A549 (cell line): ENCODE measurements around the gene CCDC183. TPM values are rescaled to one million over a fixed set of nuclear protein-coding genes. Genes with fewer than 3 reads are reported as not detected.

Experiments
- ATAC-seq, 2 experiments: fragments of 200-7000 bp in 1 of 2; fragments of >200 bp in 1 of 2; cut with Nextera tagmentation in 1 of 2; cut with Tn5 transposase in 1 of 2; 3 replicates each; pipeline versions ENCODE4 v1.8.0 to v1.9.1; 2018 to 2020; ENCODE audit warnings: mild to moderate bottlenecking in 1 of 2, moderate library complexity in 1 of 2
- CTCF ChIA-PET: fragments of 300-600 bp; sonication (Branson Sonifier 250); formaldehyde crosslinking; extraction: SDS; loops from one replicate; lab custom pipeline; 2021; ENCODE audit warnings: antibody characterized with exemption, inconsistent platforms; lab: Yijun Ruan, JAX
- POLR2A ChIA-PET: fragments of 350-600 bp; formaldehyde crosslinking; extraction: SDS; loops from one replicate; lab custom pipeline; 2021; ENCODE audit warnings: antibody characterized with exemption, inconsistent platforms; lab: Yijun Ruan, JAX
- DNase-seq, 2 experiments: peaks; one replicate each; pipeline versions ENCODE4 v3.0.0 to v3.0.0-alpha.2; 2011 to 2016; ENCODE audit warnings: low read depth in 1 of 2, low spot score in 1 of 2
- FAIRE-seq: peaks from 2 replicates; lab custom pipeline; 2011; peaks lifted over from hg19 to GRCh38; lab: Jason Lieb, UNC
- H3K27ac ChIP-seq, 2 experiments: fragments of >200 bp; sonication (Bioruptor Twin); formaldehyde crosslinking; 3 replicates each; pipeline ENCODE4 v1.5.1; 2016 to 2017
- H3K4me1 ChIP-seq: fragments of >200 bp; sonication (Bioruptor Twin); formaldehyde crosslinking; 3 replicates; pipeline ENCODE4 v1.6.1; 2016
- H3K4me2 ChIP-seq: fragments of >200 bp; sonication (Bioruptor Twin); formaldehyde crosslinking; 3 replicates; pipeline ENCODE4 v1.6.1; 2016
- H3K4me3 ChIP-seq: fragments of >200 bp; sonication (Bioruptor Twin); formaldehyde crosslinking; 3 replicates; pipeline ENCODE4 v1.5.1; 2016
- H3K9me3 ChIP-seq: fragments of >200 bp; sonication (Bioruptor Twin); formaldehyde crosslinking; 3 replicates; pipeline ENCODE4 v1.6.1; 2016
- EP300 ChIP-seq, 2 experiments: fragments of >200 bp; sonication (Bioruptor Twin); formaldehyde crosslinking; IDR thresholded peaks; 2 replicates in 1 of 2; 3 replicates in 1 of 2; pipeline ENCODE4 v1.6.1; 2016 to 2017
- FOXS1 ChIP-seq: fragments of 250-450 bp; sonication (Bioruptor Pico); IDR thresholded peaks from 2 replicates; pipeline ENCODE4 v1.5.0; 2020; ENCODE audit warnings: mild to moderate bottlenecking, moderate library complexity
- KDM1A ChIP-seq: fragments of 200-600 bp; sonication (generic); IDR thresholded peaks from 2 replicates; pipeline ENCODE4 v1.6.1; 2016; ENCODE audit warnings: low read depth, mild to moderate bottlenecking
- MAZ ChIP-seq: fragments of 150-350 bp; IDR thresholded peaks from 2 replicates; pipeline ENCODE4 v1.6.1; 2014; ENCODE audit warnings: antibody characterized with exemption, low read depth, low read length, borderline replicate concordance
- MYC ChIP-seq: IDR thresholded peaks from 2 replicates; pipeline ENCODE4 v1.6.1; 2012; ENCODE audit warnings: mild to moderate bottlenecking, inconsistent platforms, low read length, improper control_type of control experiment, borderline replicate concordance
- NFE2L2 ChIP-seq: fragments of 150-350 bp; conservative IDR thresholded peaks from 2 replicates; pipeline ENCODE4 v1.6.1; 2014; ENCODE audit warnings: low read length
- NPAS2 ChIP-seq: fragments of 250-450 bp; sonication (Bioruptor Pico); IDR thresholded peaks from 2 replicates; pipeline ENCODE4 v1.8.0; 2022; ENCODE audit warnings: mild to moderate bottlenecking, moderate library complexity, borderline replicate concordance
- RCOR1 ChIP-seq: fragments of 150-350 bp; IDR thresholded peaks from 2 replicates; pipeline ENCODE4 v1.6.1; 2014; ENCODE audit warnings: antibody characterized with exemption, low read length, low read depth
- SMC3 ChIP-seq: fragments of >200 bp; sonication (Bioruptor Twin); formaldehyde crosslinking; IDR thresholded peaks from 3 replicates; pipeline ENCODE4 v1.6.1; 2018; ENCODE audit warnings: inconsistent platforms
- ZFP36 ChIP-seq: fragments of 450-650 bp; IDR thresholded peaks from 2 replicates; pipeline ENCODE4 v1.6.1; 2014; ENCODE audit warnings: borderline replicate concordance; ENCODE audit not compliant: partially characterized antibody
- ZNF302 ChIP-seq: fragments of 250-450 bp; sonication (Bioruptor Pico); IDR thresholded peaks from 2 replicates; pipeline ENCODE4 v1.9.0; 2021; ENCODE audit warnings: inconsistent platforms, mild to moderate bottlenecking, moderate library complexity
- WGBS: methylation state at CpG from one replicate; pipeline ENCODE4 v1.1.6; 2017; ENCODE audit errors: missing lambda C conversion rate; 5-methylcytosine and 5-hydroxymethylcytosine counted together
- polyA plus RNA-seq, 4 experiments: library from polyadenylated mRNA; depleted of rRNA in 3 of 4; stranded (reverse); fragments of >200 nt; fragmentation: RNase III in 1 of 4; extraction: RNeasy Plus Mini Kit Qiagen cat#74134 plus additional on column Dnase treatment in 1 of 4; gene quantifications; 2 replicates in 3 of 4; 3 replicates in 1 of 4; pipeline ENCODE4 v1.2.3, GENCODE V29; 2011 to 2017
- TF ChIP-seq, protein P1 (sequence below): fragments of 250-450 bp; sonication (Bioruptor Pico); IDR thresholded peaks from 2 replicates; pipeline ENCODE4 v1.5.0; 2021; ENCODE audit warnings: mild to moderate bottlenecking, moderate library complexity, borderline replicate concordance
- TF ChIP-seq, protein P2 (sequence below): fragments of 200-600 bp; sonication (generic); IDR thresholded peaks from 2 replicates; pipeline ENCODE4 v1.6.1; 2016; ENCODE audit warnings: antibody characterized with exemption, mild to moderate bottlenecking, moderate library complexity

CCDC183 gene
- polyA plus RNA-seq, 2 of the 4 experiments (the other 2 are of a cell fraction) = 0.90 to 1.4 TPM

DNA sequence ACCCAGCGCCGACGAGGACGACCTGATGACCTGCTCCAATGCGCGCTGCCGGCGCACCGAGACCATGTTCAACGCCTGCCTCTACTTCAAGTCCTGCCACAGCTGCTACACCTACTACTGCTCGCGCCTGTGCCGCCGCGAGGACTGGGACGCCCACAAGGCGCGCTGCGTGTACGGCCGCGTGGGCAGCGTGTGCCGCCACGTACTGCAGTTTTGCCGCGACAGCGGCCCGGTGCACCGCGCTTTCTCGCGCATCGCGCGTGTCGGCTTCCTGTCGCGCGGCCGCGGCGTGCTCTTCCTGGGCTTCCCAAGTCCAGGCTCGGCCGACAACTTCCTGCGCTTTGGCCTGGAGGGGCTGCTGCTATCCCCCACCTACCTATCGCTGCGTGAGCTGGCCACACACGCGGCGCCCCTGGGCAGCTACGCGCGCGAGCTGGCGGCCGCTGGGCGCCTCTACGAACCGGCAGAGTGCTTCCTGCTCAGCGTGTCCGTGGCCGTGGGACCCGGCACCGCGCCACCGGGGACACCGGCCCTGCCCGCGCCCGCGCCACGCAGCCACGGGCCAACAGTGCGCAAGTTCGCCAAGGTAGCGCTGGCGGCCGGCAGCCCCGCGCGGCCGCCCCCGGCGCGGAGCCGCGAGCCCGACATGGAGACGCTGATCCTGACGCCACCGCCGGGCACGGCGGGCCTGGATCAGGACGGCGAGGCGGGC, 50.4 kb downstream of the CCDC183 start:
- no peaks in the 10 kb centered on the region for H3K9me3 ChIP-seq
- POLR2A ChIA-PET = interaction anchor here (1.6 to 1.8 kb wide), 2 partner anchors 40 to 56 kb away, joined by 7 to 11 read pairs; partner anchors contain the start of genes TMEM141 and TRAF2
- 98% methylated on average over 90 of the region's 98 CpGs for WGBS
- DNase-seq = no peak
- peak overlapping the region in 1 of 2 experiments; percentile 97; a peak in 1 of 6 replicates for H3K27ac ChIP-seq
- CTCF ChIA-PET = interaction anchor here (0.9 to 2.3 kb wide), 4 partner anchors 8 to 189 kb away, joined by 3 to 7 read pairs (median 5); no protein-coding TSS in a partner anchor
- no peak overlapping the region for H3K4me2 ChIP-seq
- no peak for FAIRE-seq
- no peak for ATAC-seq
- TF ChIP-seq, protein P1, sequence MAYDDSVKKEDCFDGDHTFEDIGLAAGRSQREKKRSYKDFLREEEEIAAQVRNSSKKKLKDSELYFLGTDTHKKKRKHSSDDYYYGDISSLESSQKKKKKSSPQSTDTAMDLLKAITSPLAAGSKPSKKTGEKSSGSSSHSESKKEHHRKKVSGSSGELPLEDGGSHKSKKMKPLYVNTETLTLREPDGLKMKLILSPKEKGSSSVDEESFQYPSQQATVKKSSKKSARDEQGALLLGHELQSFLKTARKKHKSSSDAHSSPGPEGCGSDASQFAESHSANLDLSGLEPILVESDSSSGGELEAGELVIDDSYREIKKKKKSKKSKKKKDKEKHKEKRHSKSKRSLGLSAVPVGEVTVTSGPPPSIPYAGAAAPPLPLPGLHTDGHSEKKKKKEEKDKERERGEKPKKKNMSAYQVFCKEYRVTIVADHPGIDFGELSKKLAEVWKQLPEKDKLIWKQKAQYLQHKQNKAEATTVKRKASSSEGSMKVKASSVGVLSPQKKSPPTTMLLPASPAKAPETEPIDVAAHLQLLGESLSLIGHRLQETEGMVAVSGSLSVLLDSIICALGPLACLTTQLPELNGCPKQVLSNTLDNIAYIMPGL (CRISPR knock-in tag) = no peak
- TF ChIP-seq KDM1A = no peak
- no peak for TF ChIP-seq FOXS1
- TF ChIP-seq NPAS2 (CRISPR knock-in tag) = no peak
- TF ChIP-seq MAZ = no peak
- TF ChIP-seq, protein P2, sequence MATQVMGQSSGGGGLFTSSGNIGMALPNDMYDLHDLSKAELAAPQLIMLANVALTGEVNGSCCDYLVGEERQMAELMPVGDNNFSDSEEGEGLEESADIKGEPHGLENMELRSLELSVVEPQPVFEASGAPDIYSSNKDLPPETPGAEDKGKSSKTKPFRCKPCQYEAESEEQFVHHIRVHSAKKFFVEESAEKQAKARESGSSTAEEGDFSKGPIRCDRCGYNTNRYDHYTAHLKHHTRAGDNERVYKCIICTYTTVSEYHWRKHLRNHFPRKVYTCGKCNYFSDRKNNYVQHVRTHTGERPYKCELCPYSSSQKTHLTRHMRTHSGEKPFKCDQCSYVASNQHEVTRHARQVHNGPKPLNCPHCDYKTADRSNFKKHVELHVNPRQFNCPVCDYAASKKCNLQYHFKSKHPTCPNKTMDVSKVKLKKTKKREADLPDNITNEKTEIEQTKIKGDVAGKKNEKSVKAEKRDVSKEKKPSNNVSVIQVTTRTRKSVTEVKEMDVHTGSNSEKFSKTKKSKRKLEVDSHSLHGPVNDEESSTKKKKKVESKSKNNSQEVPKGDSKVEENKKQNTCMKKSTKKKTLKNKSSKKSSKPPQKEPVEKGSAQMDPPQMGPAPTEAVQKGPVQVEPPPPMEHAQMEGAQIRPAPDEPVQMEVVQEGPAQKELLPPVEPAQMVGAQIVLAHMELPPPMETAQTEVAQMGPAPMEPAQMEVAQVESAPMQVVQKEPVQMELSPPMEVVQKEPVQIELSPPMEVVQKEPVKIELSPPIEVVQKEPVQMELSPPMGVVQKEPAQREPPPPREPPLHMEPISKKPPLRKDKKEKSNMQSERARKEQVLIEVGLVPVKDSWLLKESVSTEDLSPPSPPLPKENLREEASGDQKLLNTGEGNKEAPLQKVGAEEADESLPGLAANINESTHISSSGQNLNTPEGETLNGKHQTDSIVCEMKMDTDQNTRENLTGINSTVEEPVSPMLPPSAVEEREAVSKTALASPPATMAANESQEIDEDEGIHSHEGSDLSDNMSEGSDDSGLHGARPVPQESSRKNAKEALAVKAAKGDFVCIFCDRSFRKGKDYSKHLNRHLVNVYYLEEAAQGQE = no peak
- TF ChIP-seq SMC3 = no peak
- no peak for TF ChIP-seq EP300 (IDR thresholded peaks at IDR 0.05)
- TF ChIP-seq RCOR1 = no peak
- TF ChIP-seq MYC = no peak
- H3K4me3 ChIP-seq = no peak overlapping the region
- H3K4me1 ChIP-seq = peaks cover 36% of the 10 kb centered on the region

DNA sequence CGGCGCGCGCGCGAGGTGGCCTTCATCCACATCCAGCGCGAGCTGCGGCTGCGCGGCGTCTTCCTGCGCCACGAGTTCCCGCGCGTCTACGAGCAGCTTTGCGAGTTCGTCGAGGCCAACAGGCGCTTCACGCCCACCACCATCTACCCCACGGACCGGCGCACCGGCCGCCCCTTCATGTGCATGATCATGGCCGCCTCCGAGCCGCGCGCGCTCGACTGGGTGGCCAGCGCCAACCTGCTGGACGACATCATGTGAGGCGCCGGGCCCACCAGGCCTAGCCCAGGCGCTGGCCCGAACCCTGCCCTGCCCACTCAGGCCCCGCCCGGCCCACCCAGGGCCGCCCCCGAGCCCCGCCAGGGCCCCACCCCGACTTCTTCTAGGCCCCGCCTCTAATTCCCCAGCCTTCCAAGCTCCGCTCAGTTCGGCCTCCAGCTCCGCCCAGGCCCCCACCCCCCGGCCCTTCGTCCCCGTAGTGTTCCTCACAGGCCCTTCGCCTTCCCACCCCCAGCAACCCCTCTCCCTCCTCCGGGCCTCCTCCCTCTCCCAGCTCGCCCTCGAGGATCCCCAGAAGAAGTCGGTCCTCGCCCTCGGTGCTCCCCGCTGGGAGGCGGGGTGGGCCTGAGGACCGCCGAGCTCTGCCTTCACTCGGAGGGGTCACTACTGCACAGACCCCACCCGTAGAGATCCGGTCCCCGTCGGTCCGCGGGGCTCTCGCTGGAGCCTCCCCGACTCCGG, 51.1 kb downstream of the CCDC183 start:
- DNase-seq = peak; percentile 58 to 85
- FAIRE-seq = no peak
- Histone ChIP-seq H3K4me3 (peak overlapping the region; percentile 87), H3K4me2 (peak overlapping the region; percentile 80), H3K9me3 (no peaks in the 10 kb centered on the region), H3K27ac (peak overlapping the region; percentile 96 to 97), H3K4me1 (peaks cover 32% of the 10 kb centered on the region)
- ChIA-PET POLR2A (interaction anchor here (0.6 to 1.8 kb wide), 10 partner anchors 9 to 375 kb away, joined by 3 to 11 read pairs (median 4); partner anchors contain the start of genes CLIC3, RNF208, TMEM141 and TRAF2), CTCF (interaction anchor here (0.6 to 2.3 kb wide), 11 partner anchors 7 to 188 kb away, joined by 3 to 7 read pairs (median 4); no protein-coding TSS in a partner anchor)
- 71% methylated on average over 49 of the region's 75 CpGs for WGBS
- peak; percentile 0 to 22; a peak in 3 of 6 replicates for ATAC-seq
- TF ChIP-seq NFE2L2 (no peak), ZNF302 (CRISPR knock-in tag) (no peak), ZFP36 (no peak)
